IPS-NIHi7 (cell line): Measurements from ENCODE around the gene MLX.
"Not testable (repeated sequence)": the region's sequence is repeated elsewhere in the genome, so short reads cannot be mapped to it uniquely, and the experiment has no call there.

Source experiments
- DNase-seq: peaks from one replicate; pipeline ENCODE4 v3.0.0; 2012; ENCODE audit warnings: mixed read lengths; ENCODE audit errors: extremely low spot score

The MLX gene

GRCh38 chr17:42618442-42619150 is 51.7 kb downstream of the MLX start:
- peak; percentile 86 for DNase-seq

- not testable (repeated sequence) for DNase-seq
These were observed 55.1 kb downstream of the MLX start for GRCh38 chr17:42621987-42622386.
